ENCODE results near the gene SLC2A14.
"Not testable (repeated sequence)": the region's sequence is repeated elsewhere in the genome, so short reads cannot be mapped to it uniquely, and the experiment has no call there.

The SLC2A14 gene

GRCh38 chr12:7870335-7870734 is 2.4 kb downstream of the SLC2A14 start:
- DNase-seq (ENCODE audit: low read depth in 2 of 2), result no peak

DNA sequence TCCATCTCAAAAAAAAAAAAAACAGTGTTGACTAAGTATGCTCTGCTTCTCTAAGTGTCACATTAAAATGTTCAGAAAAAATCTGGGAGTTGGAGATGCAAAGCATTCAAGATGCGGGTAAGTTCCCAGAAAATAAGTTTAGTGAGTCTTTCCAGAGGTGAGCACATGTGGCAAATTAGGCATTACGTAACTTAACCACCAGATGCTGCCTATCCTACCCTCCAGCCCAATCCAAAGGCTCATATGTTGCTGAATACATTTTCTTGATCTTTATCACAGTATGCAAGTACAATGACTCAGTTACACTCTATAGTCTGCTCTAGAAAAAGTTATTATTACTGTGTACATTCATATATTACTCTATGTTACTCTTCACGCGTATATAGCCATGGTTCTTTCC is 3.6 kb downstream of the SLC2A14 start:
- DNase-seq (ENCODE audit: low read depth in 2 of 2), result no peak

DNA sequence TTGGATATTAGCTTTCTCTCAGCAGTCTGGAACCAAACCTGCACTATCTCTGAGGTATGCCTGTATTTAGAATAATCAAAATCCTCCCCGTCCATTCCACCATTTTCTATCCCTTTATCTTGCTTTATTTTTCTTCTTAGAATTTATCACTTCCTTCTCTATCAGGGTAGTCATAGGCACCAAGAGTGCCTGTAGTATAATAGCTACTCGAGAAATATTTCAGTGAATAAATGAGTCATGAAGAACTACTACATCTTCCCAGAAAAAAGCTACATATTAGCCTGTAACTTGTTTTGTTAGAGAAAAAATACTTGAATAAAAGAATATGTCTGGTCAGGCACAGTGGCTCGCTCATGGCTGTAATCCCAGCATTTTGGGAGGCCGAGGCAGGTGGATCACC is 4.3 kb downstream of the SLC2A14 start:
- no peak for DNase-seq (ENCODE audit: low read depth in 2 of 2)

DNA sequence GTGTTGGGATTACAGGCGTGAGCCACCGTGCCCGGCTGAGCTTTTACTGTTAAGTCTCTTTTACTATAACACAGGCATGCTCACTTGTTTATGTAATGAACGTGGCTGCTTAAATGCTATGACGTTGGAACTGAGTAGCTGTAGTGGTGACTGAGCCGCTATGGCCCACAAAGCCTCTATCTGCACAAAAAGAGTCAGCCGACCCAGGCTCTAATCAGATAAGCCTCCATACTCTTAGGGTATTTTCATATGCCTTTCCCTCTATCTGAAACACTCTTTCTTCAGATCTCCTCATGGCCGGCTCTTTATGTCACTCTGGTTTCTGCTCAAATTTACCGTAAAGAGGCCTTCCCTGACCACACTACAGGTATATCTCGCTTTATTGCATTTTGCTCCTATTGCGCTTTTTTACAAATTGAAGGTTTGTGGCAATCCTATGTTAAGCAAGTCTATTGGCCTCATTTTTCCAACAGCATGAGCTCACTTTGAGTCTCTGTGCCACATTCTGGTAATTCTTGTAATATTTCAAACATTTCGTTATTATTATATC is 8.0 kb downstream of the SLC2A14 start:
- no peak for DNase-seq (ENCODE audit: low read depth in 2 of 2)

GRCh38 chr12:7862814-7863348 is 9.8 kb downstream of the SLC2A14 start:
- DNase-seq (ENCODE audit: low read depth in 2 of 2), result not testable (repeated sequence)

GRCh38 chr12:7862301-7862700 is 10.4 kb downstream of the SLC2A14 start:
- DNase-seq (ENCODE audit: low read depth in 2 of 2), result not testable (repeated sequence)

DNA sequence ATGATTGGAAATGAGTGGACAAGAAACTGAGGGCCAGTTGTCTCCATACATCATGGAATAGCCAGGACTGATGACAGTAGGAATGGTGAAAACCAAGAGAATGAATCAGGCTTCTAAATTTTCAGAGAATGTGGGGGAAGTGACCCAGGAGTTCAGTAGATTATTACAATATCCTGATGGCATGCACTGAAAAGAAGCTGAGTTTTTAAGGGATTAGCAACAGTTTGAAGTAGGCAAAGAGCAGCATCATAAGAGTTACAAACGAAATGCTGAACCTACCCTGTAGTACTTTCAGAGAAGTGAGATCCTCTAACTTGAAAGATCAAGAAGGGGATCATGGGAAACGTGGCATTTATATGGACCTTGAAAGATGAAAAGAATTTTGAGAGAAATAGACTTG is 13.2 kb downstream of the SLC2A14 start:
- no peak for DNase-seq (ENCODE audit: low read depth in 2 of 2)

DNA sequence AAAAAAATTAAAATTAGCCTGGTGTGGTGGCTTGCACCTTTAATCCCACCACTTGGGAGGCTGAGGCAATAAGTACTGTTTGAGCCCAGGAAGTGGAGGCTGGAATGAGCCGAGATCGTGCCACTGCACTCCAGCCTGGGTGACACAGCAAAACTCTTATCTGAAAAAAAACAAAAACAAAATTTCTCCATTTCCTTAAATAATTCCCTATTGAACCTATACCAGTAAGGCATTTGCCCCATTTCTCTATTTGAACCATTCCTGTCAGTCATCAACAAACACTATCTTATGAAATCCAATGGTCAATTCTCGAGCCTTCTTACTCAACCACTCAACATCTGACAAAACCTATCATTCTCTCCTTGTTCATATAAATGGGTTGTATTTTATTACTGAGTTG is 14.7 kb downstream of the SLC2A14 start:
- DNase-seq (ENCODE audit: low read depth in 2 of 2), result no peak

GRCh38 chr12:7856516-7856915 is 16.2 kb downstream of the SLC2A14 start:
- DNase-seq (ENCODE audit: low read depth in 2 of 2), result no peak

- no peak for DNase-seq (ENCODE audit: low read depth in 2 of 2)
Measured at GRCh38 chr12:7853557-7853956, 19.2 kb downstream of the SLC2A14 start.

- DNase-seq (ENCODE audit: low read depth in 2 of 2), result not testable (repeated sequence)
Measured at GRCh38 chr12:7851622-7852081, 21.1 kb downstream of the SLC2A14 start.

GRCh38 chr12:7850099-7850498 is 22.6 kb downstream of the SLC2A14 start:
- DNase-seq (ENCODE audit: low read depth in 2 of 2), result not testable (repeated sequence)

- not testable (repeated sequence) for DNase-seq (ENCODE audit: low read depth in 2 of 2)
Measured at GRCh38 chr12:7848098-7848422, 24.7 kb downstream of the SLC2A14 start.

DNA sequence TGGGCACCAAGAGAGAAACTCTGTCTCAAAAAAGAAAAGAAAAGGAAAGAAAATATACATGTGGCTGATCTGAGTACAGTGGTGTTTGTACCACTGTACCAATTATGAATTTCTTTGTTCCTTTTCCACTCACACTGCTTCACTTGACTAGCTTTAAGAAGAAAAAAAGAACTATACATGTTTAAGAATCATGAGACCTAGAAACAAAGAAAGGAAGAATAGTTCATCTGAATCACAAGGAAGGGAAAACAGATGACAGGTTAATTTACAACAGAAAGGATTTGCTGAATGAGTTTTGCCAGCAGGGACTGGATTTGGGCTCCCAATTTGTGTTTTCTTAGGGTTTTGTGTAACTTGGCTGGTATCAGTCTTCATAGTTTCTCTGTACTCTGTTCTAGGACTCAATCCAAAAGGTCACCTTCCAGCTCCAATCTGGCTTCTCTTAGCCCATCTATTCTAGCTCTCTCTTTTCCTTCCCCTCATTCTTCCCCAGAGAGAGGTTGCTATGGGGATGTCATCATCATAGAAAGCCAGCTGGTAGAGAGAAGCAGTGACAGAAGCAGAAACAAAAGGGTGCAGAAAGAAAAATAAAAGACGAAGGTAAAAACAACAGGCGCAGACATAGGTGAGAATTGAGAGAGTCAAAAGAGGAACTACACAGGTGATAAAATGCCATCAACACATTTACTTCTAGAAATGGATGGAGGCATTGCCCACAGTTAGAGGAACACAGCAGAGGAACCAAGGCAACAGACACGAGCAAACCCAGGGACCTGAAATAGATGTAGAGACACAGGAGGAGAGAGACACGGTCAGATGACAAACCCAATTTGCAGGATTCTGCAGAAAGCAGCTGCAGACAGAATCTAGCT is 25.3 kb downstream of the SLC2A14 start:
- DNase-seq (ENCODE audit: low read depth in 2 of 2), result not testable (repeated sequence)

DNA sequence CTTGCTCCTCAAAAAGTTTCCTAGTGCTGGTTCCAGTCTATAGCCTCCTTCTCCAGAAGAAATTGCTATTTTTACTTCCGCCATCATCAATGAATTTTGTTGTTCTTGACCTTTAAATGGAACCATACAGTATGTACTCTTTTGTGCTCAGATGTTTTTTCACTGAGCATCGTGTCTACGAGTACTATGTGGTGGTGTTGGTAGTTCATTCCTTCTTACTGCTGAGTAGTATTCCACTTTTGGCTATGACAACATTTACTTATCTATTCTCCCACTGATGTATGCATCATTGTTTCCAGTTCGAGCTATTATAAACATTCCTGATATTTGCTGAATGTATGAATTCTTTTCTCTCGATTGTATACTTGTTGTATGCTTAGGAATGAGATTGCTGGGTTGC is 28.6 kb downstream of the SLC2A14 start:
- no peak for DNase-seq (ENCODE audit: low read depth in 2 of 2)

DNA sequence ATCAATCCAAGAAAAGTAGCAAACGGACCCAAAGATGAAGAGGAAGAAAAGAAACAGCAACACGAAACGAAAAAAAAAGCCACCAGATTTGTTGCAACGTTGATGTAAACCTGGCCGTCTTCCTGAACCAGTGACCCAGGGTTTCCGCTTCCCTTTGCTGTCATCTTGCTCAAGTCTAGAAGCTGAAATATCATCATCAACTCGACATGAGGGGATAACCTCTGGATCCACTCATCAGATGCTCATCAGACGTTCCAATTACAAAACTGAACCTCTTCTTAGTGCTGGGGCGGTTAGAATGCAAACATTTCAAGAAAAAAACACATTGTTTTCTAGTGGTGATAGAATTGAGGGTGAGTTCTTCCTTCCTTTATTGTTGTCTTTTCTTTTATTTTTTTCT is 29.1 kb downstream of the SLC2A14 start:
- not testable (repeated sequence) for DNase-seq (ENCODE audit: low read depth in 2 of 2)

DNA sequence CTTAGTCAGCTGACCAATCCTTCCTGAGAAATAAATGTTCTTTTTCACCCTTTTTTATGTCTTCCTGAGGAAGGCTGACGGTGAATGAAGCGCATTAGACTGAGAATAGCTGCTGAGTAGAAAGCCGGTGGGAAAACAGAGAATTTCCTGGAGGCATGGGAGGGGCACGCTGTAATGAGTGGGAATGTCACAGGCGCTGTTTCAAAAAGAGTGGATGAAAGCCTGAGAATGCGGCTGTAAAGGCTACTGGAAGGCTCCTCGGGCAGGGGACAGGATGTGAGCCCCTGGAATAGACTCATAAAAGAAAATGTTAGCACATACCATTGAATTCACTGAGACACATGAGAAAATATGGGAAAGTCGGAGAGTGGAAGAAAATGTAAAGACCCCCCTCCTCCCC is 29.6 kb downstream of the SLC2A14 start:
- DNase-seq (ENCODE audit: low read depth in 2 of 2), result not testable (repeated sequence)

GRCh38 chr12:7842444-7842843 is 30.3 kb downstream of the SLC2A14 start:
- not testable (repeated sequence) for DNase-seq (ENCODE audit: low read depth in 2 of 2)

GRCh38 chr12:7839848-7840247 is 32.9 kb downstream of the SLC2A14 start:
- not testable (repeated sequence) for DNase-seq (ENCODE audit: low read depth in 2 of 2)

DNA sequence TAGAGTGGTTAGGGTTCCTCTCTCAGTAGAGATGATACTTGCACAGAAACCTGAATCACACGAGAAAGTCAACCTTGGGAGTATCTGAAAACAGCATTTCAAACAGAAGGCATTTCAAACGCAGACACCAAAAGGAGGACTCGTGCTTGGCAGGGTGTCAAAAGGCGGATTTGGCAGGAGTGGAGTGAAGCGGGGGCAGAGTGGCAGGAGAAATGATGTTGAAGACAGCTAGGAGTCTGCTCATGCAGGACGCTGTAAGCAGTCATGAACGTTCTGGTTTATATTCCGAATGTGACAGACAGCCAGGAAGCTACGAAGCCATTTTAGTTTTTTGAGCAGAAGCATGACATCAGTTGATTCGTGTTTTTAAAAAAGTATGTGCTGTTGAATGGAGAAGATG is 33.5 kb downstream of the SLC2A14 start:
- not testable (repeated sequence) for DNase-seq (ENCODE audit: low read depth in 2 of 2)

DNA sequence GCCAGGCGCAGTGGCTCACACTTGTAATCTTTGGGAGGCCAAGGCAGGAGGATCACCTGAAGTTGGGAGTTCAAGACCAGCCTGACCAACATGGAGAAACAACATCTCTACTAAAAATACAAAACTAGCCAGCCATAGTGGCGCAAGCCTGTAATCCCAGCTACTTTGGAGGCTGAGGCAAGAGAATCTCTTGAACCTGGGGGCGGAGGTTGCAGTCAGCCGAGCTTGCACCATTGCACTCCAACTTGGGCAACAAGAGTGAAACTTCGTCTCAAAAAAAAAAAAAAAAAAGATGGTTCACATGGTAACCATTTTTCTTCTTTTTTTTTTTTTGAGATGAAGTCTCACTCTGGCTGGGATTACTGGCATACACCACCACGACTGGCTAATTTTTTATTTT is 35.3 kb downstream of the SLC2A14 start:
- no peak for DNase-seq (ENCODE audit: low read depth in 2 of 2)

- DNase-seq (ENCODE audit: low read depth in 2 of 2), result no peak
Measured at GRCh38 chr12:7835766-7836165, 36.9 kb downstream of the SLC2A14 start.

- no peak for DNase-seq (ENCODE audit: low read depth in 2 of 2)
Measured at GRCh38 chr12:7835116-7835515, 37.6 kb downstream of the SLC2A14 start.
